Panc1 (cell line): ENCODE measurements around the gene WDR76.

Experiments
- CTCF ChIP-seq: fragments of 450-650 bp; IDR thresholded peaks from 2 replicates; pipeline ENCODE4 v1.5.1; 2017; ENCODE audit warnings: mild to moderate bottlenecking
- SIN3A ChIP-seq: IDR thresholded peaks from 2 replicates; pipeline ENCODE4 v1.6.1; 2012; ENCODE audit warnings: low read depth, mild to moderate bottlenecking, low read length, moderate library complexity, borderline replicate concordance; ENCODE audit not compliant: insufficient read depth

- no peak for TF ChIP-seq SIN3A
- no peak for TF ChIP-seq CTCF
Measured at GRCh38 chr15:43913026-43913780, 86.4 kb downstream of the WDR76 start.
